CD14-positive monocyte (primary cell): ENCODE data around the gene MAGEA11. TPM values are rescaled to one million over a fixed set of nuclear protein-coding genes. Genes with fewer than 3 reads are reported as not detected.

Source experiments
- DNase-seq, 3 donors: peaks; one replicate each; pipeline ENCODE4 v3.0.0-alpha.2; 2011 to 2022
- H2AFZ ChIP-seq: 2 replicates; pipeline ENCODE4 v1.6.0; 2012; ENCODE audit warnings: mild to moderate bottlenecking, low read depth, low read length, inconsistent platforms; ENCODE audit not compliant: insufficient read depth, poor library complexity, severe bottlenecking
- H3K27ac ChIP-seq, 2 donors: 1 replicate in 1 of 2; 2 replicates in 1 of 2; pipeline ENCODE4 v1.5.1; 2012 to 2013; ENCODE audit warnings: low read length in 2 of 2, control low read depth in 1 of 2, inconsistent platforms in 1 of 2, low read depth in 1 of 2, mild to moderate bottlenecking in 1 of 2
- H3K27me3 ChIP-seq, 2 donors: one replicate each; pipeline versions ENCODE4 v1.6.0 to v1.6.1; 2011 to 2013; ENCODE audit warnings: low read length in 2 of 2; ENCODE audit not compliant: control insufficient read depth in 2 of 2, insufficient read depth in 2 of 2
- H3K36me3 ChIP-seq, 2 donors: replicated peaks in 1 of 2; 1 replicate in 1 of 2; 2 replicates in 1 of 2; pipeline versions ENCODE4 v1.5.1 to v1.6.1; 2012 to 2013; ENCODE audit warnings: low read length in 2 of 2, control low read depth in 1 of 2, inconsistent platforms in 1 of 2, mild to moderate bottlenecking in 1 of 2; ENCODE audit not compliant: insufficient read depth in 2 of 2, control insufficient read depth in 1 of 2
- H3K4me1 ChIP-seq, 2 donors: 1 replicate in 1 of 2; 2 replicates in 1 of 2; pipeline versions ENCODE4 v1.5.1 to v1.6.1; 2012 to 2013; ENCODE audit warnings: low read length in 2 of 2, control low read depth in 1 of 2, inconsistent platforms in 1 of 2, mild to moderate bottlenecking in 1 of 2, moderate library complexity in 1 of 2; ENCODE audit not compliant: insufficient read depth in 2 of 2, control insufficient read depth in 1 of 2
- H3K4me2 ChIP-seq: replicated peaks from 2 replicates; pipeline ENCODE3; 2012; ENCODE audit warnings: low read length, moderate library complexity, mild to moderate bottlenecking; ENCODE audit not compliant: poor library complexity, severe bottlenecking; ENCODE audit errors: extremely low read depth
- H3K4me3 ChIP-seq, 3 experiments: fragments of 200-600 bp in 1 of 3; sonication (generic) in 1 of 3; replicated peaks in 1 of 3; 1 replicate in 2 of 3; 2 replicates in 1 of 3; pipeline ENCODE4 v1.5.1; 2011 to 2013; ENCODE audit warnings: low read length in 3 of 3, mild to moderate bottlenecking in 3 of 3, control low read depth in 2 of 3, low read depth in 2 of 3, inconsistent platforms in 1 of 3, moderate library complexity in 1 of 3
- H3K79me2 ChIP-seq: 2 replicates; pipeline ENCODE4 v1.6.0; 2012; ENCODE audit warnings: mild to moderate bottlenecking, control low read depth, inconsistent platforms, low read length, moderate library complexity; ENCODE audit not compliant: insufficient read depth
- H3K9ac ChIP-seq: 2 replicates; pipeline ENCODE4 v1.6.0; 2017; ENCODE audit warnings: low read length, mild to moderate bottlenecking; ENCODE audit not compliant: insufficient read depth, poor library complexity, severe bottlenecking
- H3K9me3 ChIP-seq, 2 donors: replicated peaks in 1 of 2; 1 replicate in 1 of 2; 2 replicates in 1 of 2; pipeline versions ENCODE4 v1.5.1 to v1.6.1; 2012 to 2013; ENCODE audit warnings: low read length in 2 of 2, control low read depth in 1 of 2; ENCODE audit not compliant: control insufficient read depth in 1 of 2, insufficient read depth in 1 of 2
- H4K20me1 ChIP-seq: 2 replicates; pipeline ENCODE4 v1.6.0; 2012; ENCODE audit warnings: mild to moderate bottlenecking, low read length, control low read depth, moderate library complexity; ENCODE audit not compliant: insufficient read depth
- H3K27ac Mint-ChIP-seq, 7 donors: one replicate each; pipeline ENCODE4 v1.8.0; 2020; ENCODE audit warnings: mild to moderate bottlenecking in 7 of 7, mixed read lengths in 7 of 7, moderate library complexity in 6 of 7, inconsistent platforms in 2 of 7
- H3K27me3 Mint-ChIP-seq, 3 donors: one replicate each; pipeline ENCODE4 v1.8.0; 2021 to 2022; ENCODE audit warnings: low read depth in 3 of 3, mild to moderate bottlenecking in 3 of 3, mixed read lengths in 3 of 3, moderate library complexity in 3 of 3, inconsistent platforms in 1 of 3
- H3K36me3 Mint-ChIP-seq, 2 donors: one replicate each; pipeline ENCODE4 v1.8.0; 2020; ENCODE audit warnings: mixed read lengths in 2 of 2, inconsistent platforms in 1 of 2, mild to moderate bottlenecking in 1 of 2
- H3K4me1 Mint-ChIP-seq: one replicate; pipeline ENCODE4 v1.8.0; 2020; ENCODE audit warnings: mild to moderate bottlenecking, mixed read lengths
- H3K4me3 Mint-ChIP-seq, 2 donors: one replicate each; pipeline ENCODE4 v1.8.0; 2020; ENCODE audit warnings: mild to moderate bottlenecking in 2 of 2, mixed read lengths in 2 of 2, moderate library complexity in 1 of 2
- H3K9me3 Mint-ChIP-seq, 7 donors: one replicate each; pipeline ENCODE4 v1.8.0; 2020 to 2022; ENCODE audit warnings: mixed read lengths in 7 of 7, mild to moderate bottlenecking in 6 of 7, moderate library complexity in 6 of 7, inconsistent platforms in 2 of 7
- CTCF ChIP-seq: fragments of 200-600 bp; IDR thresholded peaks from one replicate; pipeline ENCODE4 v1.8.0; 2022; ENCODE audit warnings: antibody characterized with exemption, mild to moderate bottlenecking
- WGBS: methylation state at CpG from one replicate; pipeline ENCODE4 v1.1.5; 2013; ENCODE audit warnings: missing lambda C conversion rate; ENCODE audit not compliant: insufficient coverage; 5-methylcytosine and 5-hydroxymethylcytosine counted together
- intact Hi-C, 2 donors: fragments of 100-400 bp; cut with micrococcal nuclease; formaldehyde crosslinking; loops; one replicate each; pipeline versions ENCODE4 v1.15.0 to v1.15.1; 2023
- polyA plus RNA-seq, 3 donors: library from polyadenylated mRNA; depleted of rRNA in 1 of 3; unstranded in 2 of 3; stranded (reverse) in 1 of 3; fragments of 300-500 nt in 2 of 3; fragments of >200 nt in 1 of 3; fragmentation: Illumina TruSeq in 2 of 3; gene quantifications; 1 replicate in 2 of 3; 2 replicates in 1 of 3; pipeline ENCODE4 v1.2.3, GENCODE V29; 2012 to 2021

The MAGEA11 gene
- polyA plus RNA-seq, 3 donors, result not detected

GRCh38 chrX:149699761-149700160 is 12.1 kb upstream of the MAGEA11 start:
- no peak overlapping the region for H3K27ac Mint-ChIP-seq
- H3K4me1 Mint-ChIP-seq, result no peaks in the 10 kb centered on the region
- Histone ChIP-seq H3K27me3 (no peaks in the 10 kb centered on the region), H3K4me2 (no peak overlapping the region), H3K36me3 (no peaks in the 10 kb centered on the region), H3K79me2 (no peaks in the 10 kb centered on the region), H3K4me3 (no peak overlapping the region), H3K9ac (no peak overlapping the region), H4K20me1 (no peaks in the 10 kb centered on the region), H3K9me3 (no peaks in the 10 kb centered on the region), H2AFZ (no peak overlapping the region), H3K4me1 (no peaks in the 10 kb centered on the region), H3K27ac (no peak overlapping the region)
- WGBS, result no CpG with 5 or more reads among the region's 2 CpGs
- DNase-seq, result no peak
- no peaks in the 10 kb centered on the region for H3K36me3 Mint-ChIP-seq
- H3K4me3 Mint-ChIP-seq, result no peak overlapping the region
- TF ChIP-seq CTCF, result no peak
- peaks cover 0 to 2% (median 0%) of the 10 kb centered on the region in 3 donors for H3K27me3 Mint-ChIP-seq
- peaks cover 0 to 7% (median 2%) of the 10 kb centered on the region in 7 donors for H3K9me3 Mint-ChIP-seq
- intact Hi-C loops, result no loop called here

- Mint-ChIP-seq H3K36me3 (no peaks in the 10 kb centered on the region), H3K4me3 (no peak overlapping the region), H3K4me1 (no peaks in the 10 kb centered on the region), H3K27me3 (peaks cover 0 to 3% (median 1%) of the 10 kb centered on the region in 3 donors), H3K27ac (no peak overlapping the region), H3K9me3 (peaks cover 0 to 3% (median 0%) of the 10 kb centered on the region in 7 donors)
- no peaks in the 10 kb centered on the region for H3K27me3 ChIP-seq
- no peaks in the 10 kb centered on the region for H3K79me2 ChIP-seq
- H3K4me3 ChIP-seq, result no peak overlapping the region
- H4K20me1 ChIP-seq, result no peaks in the 10 kb centered on the region
- WGBS, result 100% methylated on average over 2 of the region's 5 CpGs
- H3K4me1 ChIP-seq, result no peaks in the 10 kb centered on the region
- H3K4me2 ChIP-seq, result no peak overlapping the region
- no peak overlapping the region for H3K27ac ChIP-seq
- no peak for TF ChIP-seq CTCF
- H3K9me3 ChIP-seq, result no peaks in the 10 kb centered on the region
- no peak overlapping the region for H3K9ac ChIP-seq
- DNase-seq, result no peak
- H3K36me3 ChIP-seq, result no peaks in the 10 kb centered on the region
- intact Hi-C loops, result no loop called here
- no peak overlapping the region for H2AFZ ChIP-seq
Measured at GRCh38 chrX:149704664-149705063, 7.2 kb upstream of the MAGEA11 start.
